Fibroblast of lung (primary cell): ENCODE results near the gene MINDY3. TPM values are rescaled to one million over a fixed set of nuclear protein-coding genes. Genes with fewer than 3 reads are reported as not detected.

Experiments
- DNase-seq, 2 donors: peaks; one replicate each; pipeline versions ENCODE4 v3.0.0 to v3.0.0-alpha.2; 2010; ENCODE audit warnings: low read depth in 2 of 2
- H2AFZ ChIP-seq: 2 replicates; pipeline ENCODE4 v1.5.1; 2012; ENCODE audit warnings: low read length, control low read depth, inconsistent platforms
- H3K27ac ChIP-seq: 2 replicates; pipeline ENCODE4 v1.5.1; 2011; ENCODE audit warnings: low read length, control low read depth; ENCODE audit not compliant: insufficient read depth
- H3K27me3 ChIP-seq: 2 replicates; pipeline ENCODE4 v1.5.1; 2011; ENCODE audit warnings: mild to moderate bottlenecking, low read length; ENCODE audit not compliant: control insufficient read depth, insufficient read depth
- H3K36me3 ChIP-seq: 2 replicates; pipeline ENCODE4 v1.5.1; 2011; ENCODE audit warnings: low read length; ENCODE audit not compliant: control insufficient read depth, insufficient read depth
- H3K4me1 ChIP-seq: 2 replicates; pipeline ENCODE4 v1.5.1; 2011; ENCODE audit warnings: low read length; ENCODE audit not compliant: control insufficient read depth, insufficient read depth; ENCODE audit errors: extremely low read depth
- H3K4me2 ChIP-seq: 2 replicates; pipeline ENCODE4 v1.5.1; 2011; ENCODE audit warnings: low read length, control low read depth; ENCODE audit not compliant: insufficient read depth; ENCODE audit errors: extremely low read depth
- H3K4me3 ChIP-seq, 4 experiments: fragments of 200-600 bp in 1 of 4; sonication (generic) in 1 of 4; replicated peaks in 1 of 4; 2 replicates each; pipeline ENCODE4 v1.5.1; 2011 to 2016; ENCODE audit warnings: low read length in 4 of 4, low read depth in 3 of 4, mild to moderate bottlenecking in 3 of 4, control low read depth in 2 of 4, inconsistent platforms in 1 of 4, mixed read lengths in 1 of 4; ENCODE audit not compliant: insufficient read depth in 1 of 4; ENCODE audit errors: control extremely low read depth in 1 of 4
- H3K79me2 ChIP-seq: 2 replicates; pipeline ENCODE4 v1.5.1; 2012; ENCODE audit warnings: mild to moderate bottlenecking, low read length, inconsistent platforms; ENCODE audit not compliant: control insufficient read depth, insufficient read depth
- H3K9ac ChIP-seq: 2 replicates; pipeline ENCODE4 v1.5.1; 2011; ENCODE audit warnings: mild to moderate bottlenecking, low read length, control low read depth; ENCODE audit not compliant: insufficient read depth
- H3K9me3 ChIP-seq: 2 replicates; pipeline ENCODE4 v1.5.1; 2012; ENCODE audit warnings: low read depth, low read length; ENCODE audit not compliant: control insufficient read depth, insufficient read depth
- H4K20me1 ChIP-seq: 2 replicates; pipeline ENCODE4 v1.5.1; 2011; ENCODE audit warnings: low read length; ENCODE audit not compliant: control insufficient read depth, insufficient read depth; ENCODE audit errors: extremely low read depth
- EZH2 ChIP-seq: IDR thresholded peaks from 2 replicates; pipeline ENCODE4 v1.5.1; 2012; ENCODE audit warnings: low read length, control low read depth, mild to moderate bottlenecking; ENCODE audit errors: missing control alignments
- polyA plus RNA-seq, 2 donors: library from polyadenylated mRNA; depleted of rRNA in 1 of 2; stranded (reverse) in 1 of 2; unstranded in 1 of 2; fragments of >200 nt; gene quantifications; 2 replicates each; pipeline ENCODE4 v1.2.1, GENCODE V29; 2011 to 2012; ENCODE audit warnings: missing spikeins in 1 of 2
- total RNA-seq: library from RNA; depleted of rRNA; stranded (reverse); fragments of >200 nt; gene quantifications from 2 replicates; pipeline ENCODE4 v1.2.1, GENCODE V29; 2014
- TF ChIP-seq, protein P1 (sequence below), 2 donors: IDR thresholded peaks in 1 of 2; conservative IDR thresholded peaks in 1 of 2; 1 replicate in 1 of 2; 2 replicates in 1 of 2; pipeline ENCODE4 v1.5.1; 2011 to 2012; ENCODE audit warnings: low read length in 2 of 2, control low read depth in 1 of 2, inconsistent platforms in 1 of 2, low read depth in 1 of 2, mild to moderate bottlenecking in 1 of 2

The MINDY3 gene
- total and polyA plus RNA-seq, 2 donors (not counting 1 experiment from before 2014, with no cell fraction given): 30.6 to 37.5 TPM

DNA sequence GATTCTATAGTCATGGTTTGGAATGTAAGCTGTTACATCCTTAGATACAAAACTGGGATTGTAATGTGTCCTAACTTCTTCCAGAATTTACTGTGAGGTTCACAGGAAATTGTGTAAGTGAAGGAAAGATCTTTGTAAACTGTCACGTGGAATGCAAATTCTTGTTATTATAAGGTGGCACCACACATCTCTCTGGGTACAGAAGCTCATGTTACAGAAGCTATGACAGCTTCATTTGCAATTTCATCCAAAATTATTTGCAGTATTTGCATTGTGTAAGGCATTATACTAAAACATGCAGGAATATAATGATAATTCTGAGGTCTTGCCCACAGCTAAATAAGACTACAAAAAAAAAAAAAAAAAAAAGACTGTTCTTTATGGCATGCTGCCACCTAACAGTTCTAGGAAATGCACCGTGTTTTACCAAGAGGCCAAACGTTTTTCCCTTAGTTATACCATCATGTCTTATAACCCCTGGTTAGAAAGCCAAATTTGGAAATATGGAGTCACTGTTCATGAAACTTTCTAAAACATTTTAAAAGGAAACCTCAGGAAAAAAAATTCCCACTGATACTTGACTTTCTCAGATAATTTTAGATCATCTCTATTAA lies 17.6 kb downstream of the MINDY3 start:
- H2AFZ ChIP-seq: no peak overlapping the region
- H3K4me1 ChIP-seq: no peaks in the 10 kb centered on the region
- no peaks in the 10 kb centered on the region for H3K9me3 ChIP-seq
- DNase-seq: peak in 1 of 2 donors; percentile 41
- H3K4me3 ChIP-seq: no peak overlapping the region
- no peak overlapping the region for H3K27ac ChIP-seq
- no peaks in the 10 kb centered on the region for H3K79me2 ChIP-seq
- TF ChIP-seq, protein P1, sequence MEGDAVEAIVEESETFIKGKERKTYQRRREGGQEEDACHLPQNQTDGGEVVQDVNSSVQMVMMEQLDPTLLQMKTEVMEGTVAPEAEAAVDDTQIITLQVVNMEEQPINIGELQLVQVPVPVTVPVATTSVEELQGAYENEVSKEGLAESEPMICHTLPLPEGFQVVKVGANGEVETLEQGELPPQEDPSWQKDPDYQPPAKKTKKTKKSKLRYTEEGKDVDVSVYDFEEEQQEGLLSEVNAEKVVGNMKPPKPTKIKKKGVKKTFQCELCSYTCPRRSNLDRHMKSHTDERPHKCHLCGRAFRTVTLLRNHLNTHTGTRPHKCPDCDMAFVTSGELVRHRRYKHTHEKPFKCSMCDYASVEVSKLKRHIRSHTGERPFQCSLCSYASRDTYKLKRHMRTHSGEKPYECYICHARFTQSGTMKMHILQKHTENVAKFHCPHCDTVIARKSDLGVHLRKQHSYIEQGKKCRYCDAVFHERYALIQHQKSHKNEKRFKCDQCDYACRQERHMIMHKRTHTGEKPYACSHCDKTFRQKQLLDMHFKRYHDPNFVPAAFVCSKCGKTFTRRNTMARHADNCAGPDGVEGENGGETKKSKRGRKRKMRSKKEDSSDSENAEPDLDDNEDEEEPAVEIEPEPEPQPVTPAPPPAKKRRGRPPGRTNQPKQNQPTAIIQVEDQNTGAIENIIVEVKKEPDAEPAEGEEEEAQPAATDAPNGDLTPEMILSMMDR (conservative IDR thresholded peaks at IDR 0.05 in 1 of 2, IDR thresholded peaks at IDR 0.05 in 1 of 2; ENCODE audit: low read depth in 1 of 2, low read length in 2 of 2): no peak
- no peak for TF ChIP-seq EZH2
- no peaks in the 10 kb centered on the region for H3K36me3 ChIP-seq
- H3K4me2 ChIP-seq: no peak overlapping the region
- no peak overlapping the region for H3K9ac ChIP-seq
- H3K27me3 ChIP-seq: no peaks in the 10 kb centered on the region
- H4K20me1 ChIP-seq: no peaks in the 10 kb centered on the region

DNA sequence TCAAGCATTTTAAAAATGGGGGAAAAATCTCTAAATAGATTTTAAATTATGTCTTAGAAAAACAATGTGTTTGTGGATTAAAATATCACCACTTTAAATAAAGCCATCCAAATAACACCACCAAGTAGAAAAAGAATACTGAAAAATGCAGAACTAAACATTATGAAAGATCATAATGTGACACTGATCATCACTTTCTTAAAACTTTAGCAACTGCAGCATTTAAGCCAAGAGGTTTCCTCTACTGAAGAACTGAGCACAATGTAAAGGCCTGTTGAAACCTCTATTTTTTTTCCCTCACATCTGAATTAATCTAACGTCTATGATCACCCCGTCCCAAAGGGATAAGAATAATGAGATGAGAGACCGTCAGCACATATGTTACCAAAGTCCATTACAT lies 18.6 kb downstream of the MINDY3 start:
- no peak for TF ChIP-seq EZH2
- TF ChIP-seq, protein P1 (conservative IDR thresholded peaks at IDR 0.05 in 1 of 2, IDR thresholded peaks at IDR 0.05 in 1 of 2; ENCODE audit: low read depth in 1 of 2, low read length in 2 of 2): no peak
- no peaks in the 10 kb centered on the region for H3K27me3 ChIP-seq
- no peak overlapping the region for H2AFZ ChIP-seq
- no peaks in the 10 kb centered on the region for H4K20me1 ChIP-seq
- H3K27ac ChIP-seq: no peak overlapping the region
- H3K36me3 ChIP-seq: no peaks in the 10 kb centered on the region
- DNase-seq: no peak
- no peaks in the 10 kb centered on the region for H3K79me2 ChIP-seq
- H3K9ac ChIP-seq: no peak overlapping the region
- no peak overlapping the region for H3K4me2 ChIP-seq
- H3K4me3 ChIP-seq: no peak overlapping the region
- no peaks in the 10 kb centered on the region for H3K4me1 ChIP-seq
- H3K9me3 ChIP-seq: no peaks in the 10 kb centered on the region

DNA sequence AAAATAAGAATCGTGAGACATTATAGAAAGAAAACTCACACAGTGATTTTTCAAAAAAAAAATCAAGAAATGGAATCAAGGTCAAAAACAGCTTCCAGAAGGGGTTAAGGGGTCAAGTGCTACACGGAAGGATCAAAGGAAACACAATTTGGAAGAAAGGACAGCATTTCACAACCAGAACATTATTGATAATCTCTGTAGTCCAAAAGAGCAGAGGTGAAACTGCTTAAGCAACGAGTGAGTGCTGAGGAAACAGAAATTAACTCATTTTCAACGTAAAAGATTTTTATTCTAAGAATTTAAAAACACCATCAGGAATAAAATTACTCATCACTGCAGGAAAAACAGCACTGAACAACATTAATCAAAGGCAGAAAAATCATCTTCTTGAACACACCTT lies 23.5 kb downstream of the MINDY3 start:
- Histone ChIP-seq H3K9ac (no peak overlapping the region), H3K27ac (no peak overlapping the region), H3K4me1 (no peaks in the 10 kb centered on the region), H3K27me3 (no peaks in the 10 kb centered on the region), H3K4me2 (no peak overlapping the region), H3K9me3 (no peaks in the 10 kb centered on the region), H3K36me3 (no peaks in the 10 kb centered on the region), H3K79me2 (no peaks in the 10 kb centered on the region), H4K20me1 (no peaks in the 10 kb centered on the region), H3K4me3 (no peak overlapping the region), H2AFZ (no peak overlapping the region)
- TF ChIP-seq EZH2: no peak
- TF ChIP-seq, protein P1 (conservative IDR thresholded peaks at IDR 0.05 in 1 of 2, IDR thresholded peaks at IDR 0.05 in 1 of 2; ENCODE audit: low read depth in 1 of 2, low read length in 2 of 2): no peak
- no peak for DNase-seq
